H9 (cell line): ENCODE results near the gene SLC48A1. TPM values are rescaled to one million over a fixed set of nuclear protein-coding genes. Genes with fewer than 3 reads are reported as not detected.

ENCODE experiments used
- DNase-seq: peaks from one replicate; pipeline ENCODE4 v3.0.0-alpha.2; 2017
- H2AFZ ChIP-seq: one replicate; pipeline ENCODE4 v1.6.1; 2013; ENCODE audit warnings: mild to moderate bottlenecking, low read length, control low read depth, moderate library complexity
- H2AK5ac ChIP-seq: 2 replicates; pipeline ENCODE4 v1.6.1; 2013; ENCODE audit warnings: low read length, control low read depth, mixed read lengths; ENCODE audit not compliant: insufficient read length
- H2BK120ac ChIP-seq: one replicate; pipeline ENCODE4 v1.6.1; 2013; ENCODE audit warnings: low read depth, mild to moderate bottlenecking, low read length, control low read depth, inconsistent platforms; ENCODE audit not compliant: poor library complexity, severe bottlenecking
- H2BK12ac ChIP-seq: 2 replicates; pipeline ENCODE4 v1.6.1; 2013; ENCODE audit warnings: low read length, control low read depth, mixed read lengths, low read depth; ENCODE audit not compliant: insufficient read length
- H2BK15ac ChIP-seq: 2 replicates; pipeline ENCODE4 v1.6.1; 2013; ENCODE audit warnings: low read depth, low read length, control low read depth
- H2BK20ac ChIP-seq: one replicate; pipeline ENCODE4 v1.6.1; 2013; ENCODE audit warnings: low read depth, mild to moderate bottlenecking, low read length, control low read depth, inconsistent platforms; ENCODE audit not compliant: poor library complexity, severe bottlenecking
- H2BK5ac ChIP-seq: 2 replicates; pipeline ENCODE4 v1.6.1; 2013; ENCODE audit warnings: low read length, control low read depth, mixed read lengths; ENCODE audit not compliant: insufficient read length
- H3K14ac ChIP-seq: 2 replicates; pipeline ENCODE4 v1.6.1; 2013; ENCODE audit warnings: low read length, control low read depth; ENCODE audit not compliant: insufficient read depth
- H3K18ac ChIP-seq: 2 replicates; pipeline ENCODE4 v1.6.1; 2013; ENCODE audit warnings: low read depth, mild to moderate bottlenecking, mixed read lengths, low read length, control low read depth; ENCODE audit not compliant: insufficient read length
- H3K23ac ChIP-seq: 2 replicates; pipeline ENCODE4 v1.6.1; 2013; ENCODE audit warnings: low read length, control low read depth, mixed read lengths, low read depth; ENCODE audit not compliant: insufficient read length
- H3K23me2 ChIP-seq: 2 replicates; pipeline ENCODE4 v1.6.1; 2013; ENCODE audit warnings: low read depth, mild to moderate bottlenecking, mixed read lengths, low read length, control low read depth; ENCODE audit not compliant: insufficient read length, poor library complexity, severe bottlenecking
- H3K27ac ChIP-seq: 2 replicates; pipeline ENCODE4 v1.5.1; 2013; ENCODE audit warnings: low read length, control low read depth, mixed read lengths, low read depth; ENCODE audit not compliant: insufficient read length
- H3K27me3 ChIP-seq: 2 replicates; pipeline ENCODE4 v1.6.1; 2013; ENCODE audit warnings: low read length, control low read depth, inconsistent platforms; ENCODE audit not compliant: insufficient read depth
- H3K4ac ChIP-seq: 2 replicates; pipeline ENCODE4 v1.6.1; 2013; ENCODE audit warnings: low read depth, mild to moderate bottlenecking, control low read depth, inconsistent platforms, low read length, moderate library complexity
- H3K4me1 ChIP-seq: 2 replicates; pipeline ENCODE4 v1.6.1; 2013; ENCODE audit warnings: low read length, control low read depth, inconsistent platforms; ENCODE audit not compliant: insufficient read depth
- H3K4me2 ChIP-seq: 2 replicates; pipeline ENCODE4 v1.6.1; 2013; ENCODE audit warnings: low read length, control low read depth, mixed read lengths; ENCODE audit not compliant: insufficient read length, insufficient read depth
- H3K56ac ChIP-seq: 2 replicates; pipeline ENCODE4 v1.6.1; 2013; ENCODE audit warnings: low read depth, mild to moderate bottlenecking, mixed read lengths, low read length, control low read depth; ENCODE audit not compliant: insufficient read length
- H3K79me1 ChIP-seq: 2 replicates; pipeline ENCODE4 v1.6.1; 2013; ENCODE audit warnings: low read depth, mild to moderate bottlenecking, moderate library complexity, low read length, control low read depth, inconsistent platforms; ENCODE audit not compliant: insufficient read depth, poor library complexity, severe bottlenecking
- H3K79me2 ChIP-seq: 2 replicates; pipeline ENCODE4 v1.6.1; 2013; ENCODE audit warnings: low read length, control low read depth, inconsistent platforms; ENCODE audit not compliant: insufficient read depth
- H3K9ac ChIP-seq: 2 replicates; pipeline ENCODE4 v1.6.1; 2013; ENCODE audit warnings: low read length, control low read depth, mixed read lengths; ENCODE audit not compliant: insufficient read length; ENCODE audit errors: extremely low read depth
- H3K9me3 ChIP-seq: one replicate; pipeline ENCODE4 v1.6.1; 2013; ENCODE audit warnings: low read depth, low read length, inconsistent platforms; ENCODE audit not compliant: control insufficient read depth
- H3T11ph ChIP-seq: one replicate; pipeline ENCODE4 v1.6.1; 2013; ENCODE audit warnings: mild to moderate bottlenecking, low read length, control low read depth, inconsistent platforms
- H4K20me1 ChIP-seq: one replicate; pipeline ENCODE4 v1.6.1; 2013; ENCODE audit not compliant: control insufficient read depth, insufficient read length, insufficient read depth
- H4K5ac ChIP-seq: 2 replicates; pipeline ENCODE4 v1.6.1; 2013; ENCODE audit warnings: low read depth, mild to moderate bottlenecking, mixed read lengths, low read length, control low read depth; ENCODE audit not compliant: insufficient read length
- H4K8ac ChIP-seq: replicated peaks from 2 replicates; pipeline ENCODE4 v1.6.1; 2013; ENCODE audit warnings: low read length, control low read depth, mixed read lengths, low read depth; ENCODE audit not compliant: insufficient read length
- H4K91ac ChIP-seq: 2 replicates; pipeline ENCODE4 v1.6.1; 2013; ENCODE audit warnings: low read depth, mild to moderate bottlenecking, moderate library complexity, mixed read lengths, low read length, control low read depth; ENCODE audit not compliant: insufficient read length
- H3K27ac Mint-ChIP-seq, 3 experiments: 2 replicates in 2 of 3; 3 replicates in 1 of 3; pipeline ENCODE4 v1.8.0; 2020 to 2021; ENCODE audit warnings: mixed read lengths in 3 of 3, mild to moderate bottlenecking in 1 of 3, moderate library complexity in 1 of 3
- H3K27me3 Mint-ChIP-seq: 2 replicates; pipeline ENCODE4 v1.8.0; 2021; ENCODE audit warnings: low read depth, mild to moderate bottlenecking, moderate library complexity, mixed read lengths
- H3K36me3 Mint-ChIP-seq, 3 experiments: 2 replicates in 2 of 3; 3 replicates in 1 of 3; pipeline ENCODE4 v1.8.0; 2020 to 2021; ENCODE audit warnings: low read depth in 3 of 3, mixed read lengths in 3 of 3; ENCODE audit not compliant: insufficient read depth in 1 of 3
- H3K4me1 Mint-ChIP-seq, 2 experiments: 2 replicates each; pipeline ENCODE4 v1.8.0; 2020; ENCODE audit warnings: mixed read lengths in 2 of 2
- H3K4me3 Mint-ChIP-seq, 2 experiments: 2 replicates in 1 of 2; 3 replicates in 1 of 2; pipeline ENCODE4 v1.8.0; 2020 to 2021; ENCODE audit warnings: mild to moderate bottlenecking in 2 of 2, mixed read lengths in 2 of 2, moderate library complexity in 1 of 2
- H3K9me3 Mint-ChIP-seq, 2 experiments: 2 replicates in 1 of 2; 3 replicates in 1 of 2; pipeline ENCODE4 v1.8.0; 2020; ENCODE audit warnings: mild to moderate bottlenecking in 2 of 2, mixed read lengths in 2 of 2, moderate library complexity in 1 of 2
- WGBS: extraction: QIAGEN DNeasy Blood & Tissue Kit; methylation state at CpG from one replicate; pipeline ENCODE4 v1.1.7; 2013; ENCODE audit warnings: missing lambda C conversion rate, low lambda C conversion rate, mixed read lengths; ENCODE audit not compliant: insufficient read length; ENCODE audit errors: extremely low coverage; 5-methylcytosine and 5-hydroxymethylcytosine counted together
- total RNA-seq: library from RNA; stranded (reverse); gene quantifications from 2 replicates; pipeline ENCODE4 v1.2.1, GENCODE V29; 2021
- TF ChIP-seq, protein P1 (sequence below): fragments of 200-600 bp; sonication (generic); conservative IDR thresholded peaks from 3 replicates; pipeline ENCODE4 v1.8.0; 2021; ENCODE audit warnings: antibody characterized with exemption, mild to moderate bottlenecking

The SLC48A1 gene
- total RNA-seq, 1 experiment from 2014 or later = 10.6 TPM

DNA sequence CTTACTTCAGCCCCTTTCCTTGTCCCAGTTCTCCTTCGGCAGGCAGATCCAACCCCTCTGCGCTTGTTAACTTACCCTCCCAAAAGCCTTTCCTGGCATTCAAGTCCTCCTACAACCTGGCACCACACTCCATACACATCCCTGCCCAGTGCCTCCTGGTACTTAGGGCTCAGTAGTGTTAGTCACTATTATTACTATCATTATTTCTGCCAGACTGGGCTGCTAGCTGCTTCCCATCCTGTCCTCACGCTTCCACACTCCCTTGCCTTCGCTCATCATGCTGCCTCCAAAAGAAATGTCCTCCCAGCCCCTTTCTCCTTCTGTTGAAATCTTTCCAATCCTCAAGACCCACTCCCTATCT is 48.3 kb downstream of the SLC48A1 start:
- Mint-ChIP-seq H3K36me3 (peaks cover 0 to 5% (median 0%) of the 10 kb centered on the region in 3 experiments; a peak in 2 of 7 replicates), H3K9me3 (no peaks in the 10 kb centered on the region), H3K4me3 (peak overlapping the region; percentile 87 to 93), H3K4me1 (peaks cover 52 to 56% of the 10 kb centered on the region in 2 experiments), H3K27me3 (peaks cover 12% of the 10 kb centered on the region), H3K27ac (peak overlapping the region; percentile 27 to 99 (median 89); a peak in 5 of 7 replicates)
- no peak overlapping the region for H2BK12ac ChIP-seq
- H3K4me1 ChIP-seq = peaks cover 16% of the 10 kb centered on the region; the same call in 1 of the 2 replicates
- DNase-seq = no peak
- TF ChIP-seq, protein P1, sequence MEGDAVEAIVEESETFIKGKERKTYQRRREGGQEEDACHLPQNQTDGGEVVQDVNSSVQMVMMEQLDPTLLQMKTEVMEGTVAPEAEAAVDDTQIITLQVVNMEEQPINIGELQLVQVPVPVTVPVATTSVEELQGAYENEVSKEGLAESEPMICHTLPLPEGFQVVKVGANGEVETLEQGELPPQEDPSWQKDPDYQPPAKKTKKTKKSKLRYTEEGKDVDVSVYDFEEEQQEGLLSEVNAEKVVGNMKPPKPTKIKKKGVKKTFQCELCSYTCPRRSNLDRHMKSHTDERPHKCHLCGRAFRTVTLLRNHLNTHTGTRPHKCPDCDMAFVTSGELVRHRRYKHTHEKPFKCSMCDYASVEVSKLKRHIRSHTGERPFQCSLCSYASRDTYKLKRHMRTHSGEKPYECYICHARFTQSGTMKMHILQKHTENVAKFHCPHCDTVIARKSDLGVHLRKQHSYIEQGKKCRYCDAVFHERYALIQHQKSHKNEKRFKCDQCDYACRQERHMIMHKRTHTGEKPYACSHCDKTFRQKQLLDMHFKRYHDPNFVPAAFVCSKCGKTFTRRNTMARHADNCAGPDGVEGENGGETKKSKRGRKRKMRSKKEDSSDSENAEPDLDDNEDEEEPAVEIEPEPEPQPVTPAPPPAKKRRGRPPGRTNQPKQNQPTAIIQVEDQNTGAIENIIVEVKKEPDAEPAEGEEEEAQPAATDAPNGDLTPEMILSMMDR = no peak
- no peak overlapping the region for H2AFZ ChIP-seq
- H2AK5ac ChIP-seq = no peak overlapping the region
- H3K4ac ChIP-seq = no peak overlapping the region
- H3K23ac ChIP-seq = no peak overlapping the region
- no peak overlapping the region for H4K8ac ChIP-seq
- no peak overlapping the region for H3K9ac ChIP-seq
- H3K79me1 ChIP-seq = no peaks in the 10 kb centered on the region
- H2BK5ac ChIP-seq = no peak overlapping the region
- H3K56ac ChIP-seq = no peak overlapping the region
- no peak overlapping the region for H2BK20ac ChIP-seq
- no peak overlapping the region for H3T11ph ChIP-seq
- peaks cover 7% of the 10 kb centered on the region for H3K23me2 ChIP-seq
- H4K91ac ChIP-seq = no peak overlapping the region
- H2BK120ac ChIP-seq = no peak overlapping the region
- no CpG with 5 or more reads among the region's 4 CpGs for WGBS
- H3K14ac ChIP-seq = peak overlapping the region; percentile 93; the same call in 1 of the 2 replicates
- no peak overlapping the region for H3K27ac ChIP-seq
- no peaks in the 10 kb centered on the region for H3K9me3 ChIP-seq
- H3K79me2 ChIP-seq = peaks cover 15% of the 10 kb centered on the region; the same call in 1 of the 2 replicates
- no peak overlapping the region for H4K5ac ChIP-seq
- H3K4me2 ChIP-seq = no peak overlapping the region
- H2BK15ac ChIP-seq = no peak overlapping the region
- no peak overlapping the region for H3K18ac ChIP-seq
- no peaks in the 10 kb centered on the region for H4K20me1 ChIP-seq
- no peaks in the 10 kb centered on the region for H3K27me3 ChIP-seq
